ENCODE results near the gene DNAJB5. TPM values are rescaled to one million over a fixed set of nuclear protein-coding genes. Genes with fewer than 3 reads are reported as not detected.
A peak's percentile ranks its signal among the peaks of the same experiment; 100 is the strongest.
"Not testable (repeated sequence)": the region's sequence is repeated elsewhere in the genome, so short reads cannot be mapped to it uniquely, and the experiment has no call there.

DNAJB5 gene
- total and polyA plus RNA-seq, 2 donors from 2014 or later = 9.7 to 10.6 TPM

DNA sequence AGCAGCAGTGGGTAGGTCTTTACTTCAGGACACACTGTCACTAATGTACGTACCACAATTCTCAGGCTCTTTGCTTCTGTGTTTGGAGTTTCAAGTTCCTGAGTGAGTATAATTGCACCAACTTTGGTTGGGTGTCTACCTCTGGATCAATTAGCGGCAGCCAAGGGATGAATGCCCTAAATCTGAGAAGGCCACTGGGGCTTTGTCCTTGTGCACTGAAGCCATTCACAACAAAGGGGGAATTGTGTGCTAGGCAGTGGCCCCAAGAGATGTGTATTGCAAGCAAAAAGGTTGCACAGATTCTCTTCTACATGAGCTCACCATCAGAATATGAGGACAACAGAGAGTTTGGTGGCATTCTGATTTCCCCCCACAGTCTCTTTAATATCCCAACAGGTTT lies 35.3 kb upstream of the DNAJB5 start:
- H3K36me3 ChIP-seq (ENCODE audit: control insufficient read depth in 2 of 3, insufficient read depth in 3 of 3, low read length in 3 of 3) = no peaks in the 10 kb centered on the region
- peaks cover 0 to 3% (median 0%) of the 10 kb centered on the region in 3 donors for H3K9me3 ChIP-seq (ENCODE audit: control insufficient read depth in 2 of 3, insufficient read depth in 1 of 3, low read length in 3 of 3)
- no peak overlapping the region for H3K4me3 ChIP-seq (ENCODE audit: low read length in 3 of 3)
- H3K4me1 ChIP-seq (ENCODE audit: control insufficient read depth in 2 of 3, insufficient read depth in 2 of 3, low read depth in 1 of 3, low read length in 3 of 3) = peaks cover 0 to 2% (median 0%) of the 10 kb centered on the region in 3 donors
- TF ChIP-seq, protein P1, sequence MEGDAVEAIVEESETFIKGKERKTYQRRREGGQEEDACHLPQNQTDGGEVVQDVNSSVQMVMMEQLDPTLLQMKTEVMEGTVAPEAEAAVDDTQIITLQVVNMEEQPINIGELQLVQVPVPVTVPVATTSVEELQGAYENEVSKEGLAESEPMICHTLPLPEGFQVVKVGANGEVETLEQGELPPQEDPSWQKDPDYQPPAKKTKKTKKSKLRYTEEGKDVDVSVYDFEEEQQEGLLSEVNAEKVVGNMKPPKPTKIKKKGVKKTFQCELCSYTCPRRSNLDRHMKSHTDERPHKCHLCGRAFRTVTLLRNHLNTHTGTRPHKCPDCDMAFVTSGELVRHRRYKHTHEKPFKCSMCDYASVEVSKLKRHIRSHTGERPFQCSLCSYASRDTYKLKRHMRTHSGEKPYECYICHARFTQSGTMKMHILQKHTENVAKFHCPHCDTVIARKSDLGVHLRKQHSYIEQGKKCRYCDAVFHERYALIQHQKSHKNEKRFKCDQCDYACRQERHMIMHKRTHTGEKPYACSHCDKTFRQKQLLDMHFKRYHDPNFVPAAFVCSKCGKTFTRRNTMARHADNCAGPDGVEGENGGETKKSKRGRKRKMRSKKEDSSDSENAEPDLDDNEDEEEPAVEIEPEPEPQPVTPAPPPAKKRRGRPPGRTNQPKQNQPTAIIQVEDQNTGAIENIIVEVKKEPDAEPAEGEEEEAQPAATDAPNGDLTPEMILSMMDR (IDR thresholded peaks at IDR 0.05; ENCODE audit: borderline replicate concordance, extremely low read depth, insufficient read depth) = no peak
- intact Hi-C loops (cut with DNase I) = no loop called here
- FAIRE-seq = no peak
- H3K9ac ChIP-seq (ENCODE audit: low read length in 3 of 3) = no peak overlapping the region
- DNase-seq = no peak
- H3K27ac ChIP-seq (ENCODE audit: low read depth in 2 of 2, low read length in 2 of 2) = no peak overlapping the region
- peaks cover 6% of the 10 kb centered on the region for H3K27me3 ChIP-seq (ENCODE audit: control insufficient read depth, insufficient read depth, low read length)

DNA sequence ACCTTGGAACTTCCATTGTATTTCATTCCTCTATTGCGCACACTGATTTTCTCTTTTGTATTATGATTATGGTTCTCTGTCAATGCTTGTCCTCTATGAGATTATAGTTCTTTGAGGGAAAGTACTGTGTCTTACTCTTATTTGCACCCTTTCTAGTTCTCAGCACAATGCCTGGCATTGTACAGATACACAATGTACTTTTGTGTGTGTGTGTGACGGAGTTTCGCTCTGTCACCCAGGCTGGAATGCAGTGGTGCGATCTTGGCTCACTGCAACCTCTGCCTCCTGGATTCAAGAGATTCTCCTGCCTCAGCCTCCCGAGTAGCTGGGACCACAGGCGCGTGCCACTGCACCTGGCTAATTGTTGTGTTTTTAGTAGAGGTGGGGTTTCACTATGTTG lies 33.5 kb upstream of the DNAJB5 start:
- H3K9ac ChIP-seq (ENCODE audit: low read length in 3 of 3); H3K36me3 ChIP-seq (ENCODE audit: control insufficient read depth in 2 of 3, insufficient read depth in 3 of 3, low read length in 3 of 3); H3K4me3 ChIP-seq (ENCODE audit: low read length in 3 of 3); H3K9me3 ChIP-seq (ENCODE audit: control insufficient read depth in 2 of 3, insufficient read depth in 1 of 3, low read length in 3 of 3); FAIRE-seq; DNase-seq; H3K4me1 ChIP-seq (ENCODE audit: control insufficient read depth in 2 of 3, insufficient read depth in 2 of 3, low read depth in 1 of 3, low read length in 3 of 3); H3K27ac ChIP-seq (ENCODE audit: low read depth in 2 of 2, low read length in 2 of 2); intact Hi-C loops (cut with DNase I): not testable (repeated sequence)
- peaks cover 11% of the 10 kb centered on the region for H3K27me3 ChIP-seq (ENCODE audit: control insufficient read depth, insufficient read depth, low read length)

DNA sequence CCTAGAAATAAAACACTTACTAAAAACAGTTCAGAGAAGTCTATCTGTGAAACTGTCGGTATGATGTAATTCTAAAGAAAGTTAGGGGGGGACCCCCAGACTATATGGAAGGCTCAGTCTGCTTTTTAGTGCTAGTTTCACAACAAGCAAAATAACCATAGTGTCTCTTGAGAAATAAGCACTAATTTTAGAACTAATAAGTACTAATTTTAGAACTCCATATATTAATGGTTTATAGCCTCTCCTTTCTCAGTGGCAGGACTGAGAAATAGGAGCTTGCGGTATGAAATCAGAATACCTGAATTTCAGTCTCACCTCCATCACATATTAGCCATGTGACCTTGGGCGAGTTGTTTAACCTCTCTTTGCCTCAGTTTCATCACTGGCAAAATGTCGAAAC lies 32.9 kb upstream of the DNAJB5 start:
- peaks cover 11% of the 10 kb centered on the region for H3K27me3 ChIP-seq (ENCODE audit: control insufficient read depth, insufficient read depth, low read length)
- no peak for FAIRE-seq

DNA sequence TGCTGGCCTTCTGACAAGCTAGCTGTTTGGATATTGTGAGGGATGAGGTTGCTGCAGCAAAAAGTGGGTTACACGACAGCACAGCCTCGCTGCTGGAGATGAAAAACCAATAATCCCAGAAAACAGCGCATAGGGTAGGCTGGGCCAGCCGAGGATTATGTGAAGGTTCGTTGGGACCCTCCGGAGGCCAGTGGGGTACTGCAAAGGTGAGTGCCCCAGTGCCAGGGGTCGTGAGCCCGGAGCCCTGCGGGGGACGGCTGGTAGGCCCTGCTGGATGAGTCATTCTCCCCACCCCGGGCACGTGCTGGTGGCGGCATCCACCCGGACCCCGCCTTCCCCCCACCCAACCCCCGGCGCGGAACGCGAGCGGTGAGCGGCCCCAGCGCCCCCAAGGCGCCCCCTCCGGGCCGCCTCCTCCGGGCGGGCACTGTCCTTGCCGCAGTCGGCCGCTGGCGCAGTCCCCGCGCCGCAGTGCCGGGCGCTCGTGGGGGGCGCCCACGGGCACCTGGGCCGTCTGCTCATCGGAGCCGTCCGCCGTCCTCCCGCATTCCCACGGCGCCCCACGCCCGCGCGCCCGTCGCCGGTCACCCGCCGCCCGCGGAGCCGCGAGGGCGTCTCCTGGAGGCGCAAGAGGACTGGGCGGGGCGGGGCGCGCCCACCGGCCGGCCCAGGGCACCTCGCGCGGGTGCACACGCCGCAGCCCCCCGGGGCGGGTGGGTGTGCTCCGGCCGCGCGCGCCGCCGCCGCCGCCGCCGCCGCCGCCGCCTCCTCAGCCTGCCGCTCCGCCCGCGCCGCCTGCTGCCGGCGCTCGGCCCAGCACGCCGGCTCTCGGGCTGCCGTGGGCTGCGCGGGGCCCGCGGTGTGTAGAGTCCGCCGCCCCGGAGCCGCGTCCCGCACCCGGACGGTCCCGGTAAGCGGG lies 31.8 kb upstream of the DNAJB5 start, which contains the start of gene PHF24:
TSS of gene PHF24 (plus strand) at position 794 of the 919 bp plus-strand sequence. CDS start 13,014 bp downstream, outside the sequence.
- H3K27me3 ChIP-seq (ENCODE audit: control insufficient read depth, insufficient read depth, low read length) = peaks cover 11% of the 10 kb centered on the region
- peak within 1 kb of the TSS in 1 of 3 donors; percentile 32 for H3K4me3 ChIP-seq (ENCODE audit: low read length in 3 of 3)
- intact Hi-C loops (cut with DNase I) = no loop called here
- peaks cover 0 to 2% (median 0%) of the 10 kb centered on the region in 3 donors for H3K4me1 ChIP-seq (ENCODE audit: control insufficient read depth in 2 of 3, insufficient read depth in 2 of 3, low read depth in 1 of 3, low read length in 3 of 3)
- FAIRE-seq (no peak), DNase-seq (peak in 4 of 5 donors; percentile 14 to 48 (median 37))
- TF ChIP-seq, protein P1 (IDR thresholded peaks at IDR 0.05; ENCODE audit: borderline replicate concordance, extremely low read depth, insufficient read depth) = no peak
- H3K9ac ChIP-seq (ENCODE audit: low read length in 3 of 3) = no peak within 1 kb of the TSS
- H3K9me3 ChIP-seq (ENCODE audit: control insufficient read depth in 2 of 3, insufficient read depth in 1 of 3, low read length in 3 of 3) = no peaks in the 10 kb centered on the region
- no peak within 1 kb of the TSS for H3K27ac ChIP-seq (ENCODE audit: low read depth in 2 of 2, low read length in 2 of 2)
- H3K36me3 ChIP-seq (ENCODE audit: control insufficient read depth in 2 of 3, insufficient read depth in 3 of 3, low read length in 3 of 3) = no peaks in the 10 kb centered on the region

More for the DNA sequence above, 32.9 kb upstream of the DNAJB5 start:
- intact Hi-C loops (cut with DNase I) = no loop called here
- H3K9ac ChIP-seq (ENCODE audit: low read length in 3 of 3) = no peak overlapping the region
- H3K27ac ChIP-seq (ENCODE audit: low read depth in 2 of 2, low read length in 2 of 2) = no peak overlapping the region
- TF ChIP-seq, protein P1 (IDR thresholded peaks at IDR 0.05; ENCODE audit: borderline replicate concordance, extremely low read depth, insufficient read depth) = no peak
- H3K4me3 ChIP-seq (ENCODE audit: low read length in 3 of 3) = no peak overlapping the region
- DNase-seq = no peak
- no peaks in the 10 kb centered on the region for H3K36me3 ChIP-seq (ENCODE audit: control insufficient read depth in 2 of 3, insufficient read depth in 3 of 3, low read length in 3 of 3)
- peaks cover 0 to 2% (median 0%) of the 10 kb centered on the region in 3 donors for H3K4me1 ChIP-seq (ENCODE audit: control insufficient read depth in 2 of 3, insufficient read depth in 2 of 3, low read depth in 1 of 3, low read length in 3 of 3)
- H3K9me3 ChIP-seq (ENCODE audit: control insufficient read depth in 2 of 3, insufficient read depth in 1 of 3, low read length in 3 of 3) = no peaks in the 10 kb centered on the region
